ENCODE measurements around the gene USF3. TPM values are rescaled to one million over a fixed set of nuclear protein-coding genes. Genes with fewer than 3 reads are reported as not detected.

Gene USF3
- polyA plus RNA-seq, 1 donor from 2014 or later: 15.4 TPM

- Histone ChIP-seq H3K27me3 (ENCODE audit: insufficient read depth, low read depth, low read length) (no peaks in the 10 kb centered on the region), H4K20me1 (ENCODE audit: insufficient read depth) (no peaks in the 10 kb centered on the region), H3K9me2 (ENCODE audit: insufficient read depth, low read length) (no peaks in the 10 kb centered on the region), H3K79me2 (replicated peaks; ENCODE audit: insufficient read depth, low read length) (no peaks in the 10 kb centered on the region), H3K27ac (ENCODE audit: low read length) (no peak overlapping the region), H3K4me2 (ENCODE audit: low read length) (no peak overlapping the region), H2AFZ (ENCODE audit: low read depth, low read length) (no peak overlapping the region), H3K9me3 (ENCODE audit: low read length) (no peaks in the 10 kb centered on the region), H3K4me3 (ENCODE audit: low read length) (no peak overlapping the region), H3K36me3 (ENCODE audit: insufficient read depth, low read length) (no peaks in the 10 kb centered on the region), H3F3A (ENCODE audit: insufficient read depth, low read length, poor library complexity, severe bottlenecking) (no peaks in the 10 kb centered on the region), H3K9ac (ENCODE audit: low read length) (no peak overlapping the region)
- TF ChIP-seq EZH2 (IDR thresholded peaks at IDR 0.05; ENCODE audit: borderline replicate concordance, insufficient read depth, low read length, poor library complexity, severe bottlenecking) (no peak), CTCF (IDR thresholded peaks at IDR 0.05; ENCODE audit: poor library complexity, severe bottlenecking) (no peak), MXI1 (conservative IDR thresholded peaks at IDR 0.05; ENCODE audit: poor library complexity, severe bottlenecking) (no peak), POLR2AphosphoS5 (IDR thresholded peaks at IDR 0.05) (no peak), SMC3 (conservative IDR thresholded peaks at IDR 0.05; ENCODE audit: poor library complexity) (no peak), TAF1 (IDR thresholded peaks at IDR 0.05; ENCODE audit: low read depth) (no peak), RAD21 (conservative IDR thresholded peaks at IDR 0.05) (no peak), REST (IDR thresholded peaks at IDR 0.05; ENCODE audit: borderline replicate concordance) (no peak), EP300 (conservative IDR thresholded peaks at IDR 0.05; ENCODE audit: poor library complexity, severe bottlenecking) (no peak)
Measured at GRCh38 chr3:113607219-113607596, 89.2 kb downstream of the USF3 start.

- H3K4me3 ChIP-seq (ENCODE audit: low read length): no peak overlapping the region
- no peaks in the 10 kb centered on the region for H4K20me1 ChIP-seq (ENCODE audit: insufficient read depth)
- H3K9me2 ChIP-seq (ENCODE audit: insufficient read depth, low read length): no peaks in the 10 kb centered on the region
- TF ChIP-seq MXI1 (conservative IDR thresholded peaks at IDR 0.05; ENCODE audit: poor library complexity, severe bottlenecking): no peak
- no peak for TF ChIP-seq EZH2 (IDR thresholded peaks at IDR 0.05; ENCODE audit: borderline replicate concordance, insufficient read depth, low read length, poor library complexity, severe bottlenecking)
- TF ChIP-seq SMC3 (conservative IDR thresholded peaks at IDR 0.05; ENCODE audit: poor library complexity): no peak
- H3K27me3 ChIP-seq (ENCODE audit: insufficient read depth, low read depth, low read length): no peaks in the 10 kb centered on the region
- no peaks in the 10 kb centered on the region for H3K36me3 ChIP-seq (ENCODE audit: insufficient read depth, low read length)
- no peaks in the 10 kb centered on the region for H3K9me3 ChIP-seq (ENCODE audit: low read length)
- no peak overlapping the region for H3K27ac ChIP-seq (ENCODE audit: low read length)
- no peak overlapping the region for H2AFZ ChIP-seq (ENCODE audit: low read depth, low read length)
- no peaks in the 10 kb centered on the region for H3F3A ChIP-seq (ENCODE audit: insufficient read depth, low read length, poor library complexity, severe bottlenecking)
- no peak overlapping the region for H3K9ac ChIP-seq (ENCODE audit: low read length)
- H3K79me2 ChIP-seq (replicated peaks; ENCODE audit: insufficient read depth, low read length): no peaks in the 10 kb centered on the region
- H3K4me2 ChIP-seq (ENCODE audit: low read length): no peak overlapping the region
Measured at GRCh38 chr3:113606539-113607218, 89.8 kb downstream of the USF3 start.

Data from neural cell (in vitro differentiated cells).